GM12891 (cell line): Measurements from ENCODE around the gene LGI1.

Experiments used
- DNase-seq: peaks from one replicate; pipeline ENCODE4 v3.0.0; 2011; ENCODE audit warnings: low spot score; ENCODE audit not compliant: insufficient read length
- FAIRE-seq: peaks from 2 replicates; lab custom pipeline; 2011; peaks lifted over from hg19 to GRCh38; lab: Jason Lieb, UNC
- PAX5 ChIP-seq: IDR thresholded peaks from 2 replicates; pipeline ENCODE4 v1.6.1; 2011; ENCODE audit warnings: low read length, moderate library complexity, mild to moderate bottlenecking; ENCODE audit not compliant: insufficient read depth, severe bottlenecking
- POLR2A ChIP-seq: IDR thresholded peaks from 2 replicates; pipeline ENCODE4 v1.6.1; 2011; ENCODE audit warnings: low read depth, low read length, control low read depth
- POLR2AphosphoS5 ChIP-seq: IDR thresholded peaks from 2 replicates; pipeline ENCODE4 v1.6.1; 2011; ENCODE audit warnings: low read depth, low read length, control low read depth
- POU2F2 ChIP-seq: IDR thresholded peaks from 2 replicates; pipeline ENCODE4 v1.6.1; 2011; ENCODE audit warnings: low read depth, mild to moderate bottlenecking, control low read depth, low read length, moderate library complexity
- SPI1 ChIP-seq: IDR thresholded peaks from 2 replicates; pipeline ENCODE4 v1.6.1; 2011; ENCODE audit warnings: low read depth, low read length, control low read depth
- TAF1 ChIP-seq: IDR thresholded peaks from 2 replicates; pipeline ENCODE4 v1.6.1; 2011; ENCODE audit warnings: low read depth, low read length, control low read depth

Gene LGI1

DNA sequence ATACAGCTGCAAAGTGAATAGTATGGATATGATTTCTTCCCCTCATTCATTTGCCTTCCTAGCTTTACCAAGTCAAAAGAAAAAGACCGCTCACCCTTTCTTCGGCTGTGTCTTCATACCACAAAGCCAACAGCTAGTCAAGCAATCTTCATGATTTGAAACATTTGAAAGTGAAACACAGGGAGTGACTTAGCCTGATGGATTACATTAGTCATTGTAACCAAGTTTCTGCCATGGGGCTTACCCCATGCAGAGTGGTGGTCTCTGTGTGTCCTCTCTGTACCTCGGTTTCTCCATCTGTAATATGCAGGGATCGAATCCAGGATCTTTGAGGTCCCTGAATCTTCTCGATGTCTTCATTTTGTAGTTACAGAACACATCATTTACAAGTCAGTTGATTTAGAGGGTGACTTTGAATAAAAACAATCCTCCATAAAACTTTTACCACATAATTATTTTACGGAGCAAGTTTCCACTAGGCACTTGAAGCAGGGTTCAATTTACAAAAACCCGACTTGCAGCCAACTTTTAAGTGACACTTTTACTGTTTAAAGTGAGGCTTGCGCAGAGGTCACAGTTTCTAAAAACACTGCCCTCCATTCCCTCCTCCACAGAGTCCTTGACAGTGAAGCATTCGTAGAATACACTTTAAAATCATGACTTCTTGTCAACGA, 2.2 kb upstream of the LGI1 start:
- FAIRE-seq: no peak
- TF ChIP-seq POLR2AphosphoS5 (no peak), PAX5 (no peak), POU2F2 (no peak), TAF1 (no peak), POLR2A (no peak), SPI1 (no peak)

DNA sequence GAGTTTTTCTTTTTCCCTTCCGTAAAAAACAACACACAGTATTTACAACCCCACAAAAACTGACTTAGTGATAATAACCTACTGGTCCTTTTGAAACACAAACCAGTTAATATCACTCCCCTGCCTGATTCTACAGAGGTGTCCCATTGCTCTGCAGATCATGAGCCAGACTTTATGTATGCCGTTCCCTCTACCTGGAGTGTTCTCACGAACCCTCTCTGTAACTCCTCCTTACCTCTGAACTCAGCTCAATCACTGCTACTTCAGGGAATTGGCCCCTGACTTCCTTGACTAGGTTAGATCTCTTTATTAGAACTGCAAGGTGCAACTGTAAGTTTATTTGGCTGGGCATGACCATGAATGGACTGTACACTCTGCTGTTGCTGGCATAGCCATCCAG, 1.6 kb upstream of the LGI1 start:
- no peak for FAIRE-seq
- no peak for DNase-seq
- TF ChIP-seq POLR2A (no peak), PAX5 (no peak), POU2F2 (no peak), TAF1 (no peak), SPI1 (no peak), POLR2AphosphoS5 (no peak)

More for the DNA sequence above, 2.2 kb upstream of the LGI1 start:
- no peak for DNase-seq

DNA sequence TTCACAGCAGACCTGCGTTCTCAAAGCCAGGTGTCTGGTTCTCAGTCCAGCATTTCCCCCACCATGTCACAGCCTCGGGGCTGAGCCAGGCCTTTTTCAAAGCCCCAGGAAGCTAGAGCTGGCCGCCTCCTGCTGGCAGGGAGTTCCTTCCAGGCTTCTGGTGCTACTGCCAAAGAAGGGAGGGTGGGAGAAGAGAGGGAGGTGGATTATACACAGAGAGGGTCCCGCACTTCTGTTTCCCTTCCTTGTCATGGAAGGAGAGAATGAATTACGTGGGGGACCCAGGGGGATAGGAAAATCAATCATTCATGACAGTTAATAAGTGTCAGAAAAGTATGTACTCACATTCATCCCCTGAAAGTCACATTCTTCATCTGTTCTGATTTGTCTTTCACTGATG, 600 bp upstream of the LGI1 start:
- FAIRE-seq: no peak

GRCh38 chr10:93758508-93758885, 761 bp downstream of the LGI1 start:
- TF ChIP-seq POLR2A (no peak), TAF1 (no peak), POU2F2 (no peak), SPI1 (no peak), PAX5 (no peak), POLR2AphosphoS5 (no peak)
- FAIRE-seq: no peak

More for the DNA sequence above, 600 bp upstream of the LGI1 start:
- no peak for DNase-seq
- no peak for TF ChIP-seq SPI1
- no peak for TF ChIP-seq POLR2AphosphoS5
- no peak for TF ChIP-seq PAX5
- TF ChIP-seq TAF1: no peak

DNA sequence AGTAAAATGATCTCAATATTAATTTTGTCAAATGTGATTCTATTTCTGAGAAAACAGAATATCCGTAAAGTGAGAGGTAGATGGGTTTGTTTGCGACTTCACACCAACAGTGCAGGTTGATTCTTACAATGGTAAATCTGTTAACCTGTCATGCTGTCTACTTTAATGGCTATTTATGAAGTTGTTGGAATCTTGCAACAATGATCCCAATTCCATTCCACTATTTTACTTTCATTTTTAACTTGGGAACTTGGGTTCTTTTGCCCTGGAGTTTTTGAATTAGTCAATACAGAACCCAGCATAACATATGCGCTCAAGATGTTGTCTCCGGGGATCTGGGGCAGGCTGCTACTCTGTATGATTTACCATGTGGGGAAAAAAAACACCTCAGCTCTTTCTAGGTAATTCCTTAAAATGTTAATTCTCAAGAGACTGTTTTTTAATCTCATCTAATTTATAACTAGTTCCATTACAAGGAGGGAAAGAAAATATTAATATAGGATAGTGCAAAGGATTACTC, 1.2 kb downstream of the LGI1 start:
- DNase-seq (no peak), FAIRE-seq (no peak)
- no peak for TF ChIP-seq SPI1
- no peak for TF ChIP-seq PAX5
- TF ChIP-seq POU2F2: no peak

More at GRCh38 chr10:93758508-93758885, 761 bp downstream of the LGI1 start:
- no peak for DNase-seq

DNA sequence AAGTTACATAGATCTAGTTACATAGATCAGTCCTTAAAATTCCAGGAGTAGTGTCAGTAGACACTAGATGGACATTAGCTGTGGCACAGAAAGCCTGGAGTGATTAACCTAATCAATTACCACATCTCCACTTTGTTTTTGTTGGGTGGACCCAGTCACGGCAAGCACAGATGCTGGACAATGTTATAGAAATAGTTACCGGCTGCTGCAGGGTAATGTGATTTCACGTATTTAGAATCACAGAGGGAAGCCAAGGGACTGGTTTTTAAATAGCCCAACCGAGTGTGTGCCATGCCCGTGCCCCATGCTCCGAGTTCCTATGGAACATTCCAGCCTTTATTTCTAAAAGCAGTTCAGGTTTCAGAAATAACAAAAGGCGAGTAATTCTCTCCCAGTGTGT, 2.8 kb downstream of the LGI1 start:
- TF ChIP-seq PAX5 (no peak), POLR2A (no peak), SPI1 (no peak), POU2F2 (no peak), TAF1 (no peak), POLR2AphosphoS5 (no peak)
- DNase-seq (no peak), FAIRE-seq (no peak)

GRCh38 chr10:93762979-93763391, 5.2 kb downstream of the LGI1 start:
- peak; percentile 41 for FAIRE-seq
- no peak for DNase-seq

DNA sequence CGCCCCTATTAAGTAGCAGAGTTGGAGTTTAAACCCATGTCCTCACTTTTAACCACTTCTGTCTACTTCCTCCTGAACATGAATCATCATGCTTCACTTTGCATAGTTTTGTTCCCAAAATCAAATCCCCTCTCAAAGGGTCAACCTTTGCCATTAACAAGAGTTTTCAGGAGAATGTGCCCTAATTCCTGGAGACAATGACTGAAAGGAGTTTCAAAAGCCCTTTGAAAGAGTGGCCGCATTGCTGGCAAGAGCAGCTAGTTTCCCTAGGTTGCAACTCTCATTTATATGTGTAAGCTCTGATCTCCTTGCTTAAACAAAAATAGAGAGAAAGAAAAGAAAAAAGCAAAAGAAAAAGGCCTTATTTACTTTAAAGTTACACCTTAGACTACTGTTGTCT, 9.2 kb downstream of the LGI1 start:
- DNase-seq (no peak), FAIRE-seq (no peak)
- TF ChIP-seq PAX5: no peak
- no peak for TF ChIP-seq POLR2A
- TF ChIP-seq TAF1: no peak
- TF ChIP-seq POLR2AphosphoS5: no peak
- no peak for TF ChIP-seq SPI1
- TF ChIP-seq POU2F2: no peak

More at GRCh38 chr10:93762979-93763391, 5.2 kb downstream of the LGI1 start:
- TF ChIP-seq TAF1: no peak
- TF ChIP-seq PAX5: no peak
- no peak for TF ChIP-seq POU2F2
- no peak for TF ChIP-seq POLR2A
- TF ChIP-seq SPI1: peak; percentile 71
- no peak for TF ChIP-seq POLR2AphosphoS5

DNA sequence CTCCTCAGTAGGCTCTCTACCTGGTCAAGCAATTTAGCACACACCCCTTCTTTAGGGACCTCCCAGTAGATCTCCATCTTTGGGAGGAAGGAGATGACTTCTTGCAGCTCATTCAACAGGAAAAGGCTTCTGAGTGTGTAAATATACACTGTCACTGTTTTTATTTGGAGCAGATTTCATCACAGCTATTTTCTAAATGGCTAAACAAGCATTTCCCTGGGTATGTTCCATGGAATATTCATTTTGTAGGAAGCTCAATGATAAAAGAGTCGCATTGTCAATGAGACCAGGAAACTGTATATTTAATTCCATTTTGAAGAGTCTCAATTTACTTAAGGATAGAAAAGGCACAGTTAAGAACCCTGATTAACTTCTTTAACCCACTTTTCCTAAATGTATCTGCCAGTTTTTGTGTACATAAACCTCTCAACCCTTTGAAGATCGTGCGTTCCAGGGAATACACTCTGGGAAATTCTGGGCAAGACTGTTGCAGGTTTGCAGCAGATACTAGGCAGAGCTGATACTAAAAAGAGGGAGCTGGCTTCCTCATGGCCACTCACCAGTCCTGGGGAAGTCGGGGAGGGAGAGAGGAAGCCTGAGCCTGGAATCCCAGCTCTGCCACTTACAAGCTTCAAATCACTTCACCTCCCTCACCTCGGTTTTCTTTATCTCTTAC, 10.1 kb downstream of the LGI1 start:
- FAIRE-seq (no peak), DNase-seq (no peak)
- no peak for TF ChIP-seq POLR2AphosphoS5
- TF ChIP-seq POU2F2: no peak
- TF ChIP-seq TAF1: no peak
- no peak for TF ChIP-seq PAX5
- no peak for TF ChIP-seq POLR2A
- no peak for TF ChIP-seq SPI1

DNA sequence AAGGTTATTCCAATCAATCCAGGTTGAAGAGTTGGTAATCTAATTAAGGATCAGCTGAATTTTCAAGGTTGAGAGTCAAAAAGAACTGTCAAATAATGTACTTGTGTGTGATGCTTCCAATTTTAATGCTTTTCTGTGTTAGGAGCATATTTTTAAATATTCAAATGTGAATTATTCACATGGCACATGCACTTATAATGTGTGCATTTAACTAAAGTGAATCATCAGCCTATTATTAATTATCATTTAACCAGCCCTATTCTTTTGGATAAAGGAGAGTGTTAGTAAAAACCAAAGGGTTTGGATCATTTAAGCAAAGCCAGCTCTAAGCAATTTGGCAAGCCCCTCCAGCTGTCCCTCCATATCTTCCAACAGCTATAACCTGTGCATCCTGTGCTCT, 11.2 kb downstream of the LGI1 start:
- TF ChIP-seq SPI1 (no peak), TAF1 (no peak), POLR2AphosphoS5 (no peak), POU2F2 (no peak), POLR2A (no peak), PAX5 (no peak)
- DNase-seq (no peak), FAIRE-seq (no peak)
